GM23248 (cell line): ENCODE measurements around the gene SMG1. TPM values are rescaled to one million over a fixed set of nuclear protein-coding genes. Genes with fewer than 3 reads are reported as not detected.
A peak's percentile ranks its signal among the peaks of the same experiment; 100 is the strongest.
"Not testable (repeated sequence)": the region's sequence is repeated elsewhere in the genome, so short reads cannot be mapped to it uniquely, and the experiment has no call there.

Experiments used
- DNase-seq: peaks from one replicate; pipeline ENCODE4 v3.0.0-alpha.2; 2015
- H2AFZ ChIP-seq: fragments of 200-600 bp; sonication (generic); 2 replicates; pipeline ENCODE4 v1.6.1; 2016; ENCODE audit warnings: antibody characterized with exemption
- H3F3A ChIP-seq: fragments of 200-600 bp; sonication (generic); 2 replicates; pipeline ENCODE4 v1.6.1; 2016; ENCODE audit warnings: mild to moderate bottlenecking, antibody characterized with exemption, mixed run types; ENCODE audit not compliant: insufficient read depth
- H3K27ac ChIP-seq: fragments of 200-600 bp; sonication (generic); 2 replicates; pipeline ENCODE4 v1.5.1; 2016; ENCODE audit warnings: mild to moderate bottlenecking
- H3K27me3 ChIP-seq: fragments of 200-600 bp; sonication (generic); replicated peaks from 2 replicates; pipeline ENCODE4 v1.6.1; 2016; ENCODE audit warnings: mild to moderate bottlenecking; ENCODE audit not compliant: insufficient read depth
- H3K36me3 ChIP-seq: fragments of 200-600 bp; sonication (generic); 2 replicates; pipeline ENCODE4 v1.6.1; 2016; ENCODE audit warnings: low read depth, mild to moderate bottlenecking
- H3K4me1 ChIP-seq: fragments of 200-600 bp; sonication (generic); 2 replicates; pipeline ENCODE4 v1.6.1; 2016; ENCODE audit warnings: mild to moderate bottlenecking; ENCODE audit not compliant: insufficient read depth
- H3K4me2 ChIP-seq: fragments of 200-600 bp; sonication (generic); one replicate; pipeline ENCODE4 v1.6.1; 2016; ENCODE audit warnings: mild to moderate bottlenecking; ENCODE audit not compliant: unreplicated experiment
- H3K4me3 ChIP-seq: fragments of 200-600 bp; sonication (generic); 2 replicates; pipeline ENCODE4 v1.5.1; 2016; ENCODE audit warnings: mild to moderate bottlenecking
- H3K79me2 ChIP-seq: fragments of 200-600 bp; sonication (generic); 2 replicates; pipeline ENCODE4 v1.6.1; 2016; ENCODE audit warnings: mild to moderate bottlenecking; ENCODE audit not compliant: insufficient read depth
- H3K9ac ChIP-seq: fragments of 200-600 bp; sonication (generic); 2 replicates; pipeline ENCODE4 v1.6.1; 2016; ENCODE audit warnings: mild to moderate bottlenecking
- H3K9me2 ChIP-seq: fragments of 200-600 bp; sonication (generic); 2 replicates; pipeline ENCODE4 v1.6.1; 2016; ENCODE audit warnings: mixed run types, mild to moderate bottlenecking, moderate library complexity; ENCODE audit not compliant: insufficient read depth
- H3K9me3 ChIP-seq: fragments of 200-600 bp; sonication (generic); one replicate; pipeline ENCODE4 v1.6.1; 2017; ENCODE audit warnings: low read depth
- H4K20me1 ChIP-seq: fragments of 200-600 bp; sonication (generic); 2 replicates; pipeline ENCODE4 v1.6.0; 2016; ENCODE audit not compliant: insufficient read depth
- WGBS, 2 experiments: methylation state at CpG; one replicate each; pipeline ENCODE4 v1.1.6; 2015 to 2017; ENCODE audit warnings: low lambda C conversion rate in 2 of 2, low coverage in 1 of 2; ENCODE audit errors: missing lambda C conversion rate in 2 of 2; 5-methylcytosine and 5-hydroxymethylcytosine counted together
- in situ Hi-C: fragments of 300-500 bp; cut with MboI; formaldehyde crosslinking; loops from 2 replicates; pipeline ENCODE4 v1.15.0; 2020
- polyA plus RNA-seq: library from polyadenylated mRNA; unstranded; fragments of >200 nt; fragmentation: Nextera tagmentation; extraction: Ambion mirVana; gene quantifications from 2 replicates; pipeline ENCODE4 v1.2.1, GENCODE V29; 2016
- total RNA-seq: library from RNA; depleted of rRNA; stranded (reverse); fragments of >200 nt; shearing (Covaris generic); gene quantifications from 2 replicates; pipeline ENCODE4 v1.2.3, GENCODE V29; 2014

SMG1 gene
- total and polyA plus RNA-seq, 2 experiments from 2014 or later: 9.3 to 37.1 TPM

DNA sequence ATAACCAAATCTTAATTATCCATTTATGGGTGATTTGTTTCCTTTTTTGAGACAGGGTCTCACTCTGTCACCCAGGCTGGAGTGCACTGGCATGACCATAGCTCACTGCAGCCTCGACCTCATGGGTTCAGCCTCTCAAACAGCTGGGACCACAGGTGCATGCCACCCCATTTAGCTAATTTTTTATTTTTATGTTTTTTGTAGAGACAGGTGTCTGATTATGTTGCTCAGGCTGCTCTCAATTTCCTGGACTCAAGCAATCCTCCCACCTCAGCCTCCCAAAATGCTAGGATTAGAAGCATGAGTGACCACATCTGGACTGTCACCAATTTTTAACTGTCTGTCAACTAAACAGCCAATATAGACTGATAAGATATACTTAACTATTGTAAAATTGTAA is 25.0 kb downstream of the SMG1 start:
- H3F3A ChIP-seq, H3K4me2 ChIP-seq, H3K4me3 ChIP-seq, H2AFZ ChIP-seq, H3K9me3 ChIP-seq, H3K9me2 ChIP-seq, H4K20me1 ChIP-seq, H3K9ac ChIP-seq, DNase-seq, H3K27me3 ChIP-seq, H3K27ac ChIP-seq, in situ Hi-C loops, H3K36me3 ChIP-seq: not testable (repeated sequence)
- peaks cover 19% of the 10 kb centered on the region for H3K4me1 ChIP-seq
- peaks cover 100% of the 10 kb centered on the region for H3K79me2 ChIP-seq
- 87 to 100% methylated on average over 1 of the region's 1 CpG for WGBS, 2 experiments

DNA sequence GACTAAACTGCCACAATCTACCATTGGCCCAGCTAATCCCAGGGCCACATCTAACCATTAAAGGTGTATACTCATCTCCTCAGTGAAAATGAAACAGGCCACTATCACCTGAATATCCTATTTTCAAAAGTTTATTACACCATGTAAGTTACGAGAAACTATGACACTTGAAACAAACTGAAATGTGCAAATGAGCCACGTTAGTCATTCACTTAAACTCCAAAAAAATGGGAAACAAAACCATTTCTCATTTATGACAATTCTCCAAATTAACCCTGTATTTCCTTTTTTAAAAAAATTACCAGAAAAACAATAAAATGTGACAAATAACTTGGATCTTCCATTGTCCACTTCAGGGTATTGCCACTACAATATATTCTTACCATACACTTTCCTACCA is 41.8 kb downstream of the SMG1 start:
- H3K9ac ChIP-seq, H3K9me2 ChIP-seq, H3K4me2 ChIP-seq, H3K4me3 ChIP-seq, H3K27ac ChIP-seq, H2AFZ ChIP-seq, H3K4me1 ChIP-seq, in situ Hi-C loops, H4K20me1 ChIP-seq, H3K79me2 ChIP-seq, H3K9me3 ChIP-seq, H3K27me3 ChIP-seq, DNase-seq, H3F3A ChIP-seq: not testable (repeated sequence)
- 83 to 86% methylated on average over 2 of the region's 2 CpGs for WGBS, 2 experiments
- H3K36me3 ChIP-seq: peaks cover 28% of the 10 kb centered on the region

DNA sequence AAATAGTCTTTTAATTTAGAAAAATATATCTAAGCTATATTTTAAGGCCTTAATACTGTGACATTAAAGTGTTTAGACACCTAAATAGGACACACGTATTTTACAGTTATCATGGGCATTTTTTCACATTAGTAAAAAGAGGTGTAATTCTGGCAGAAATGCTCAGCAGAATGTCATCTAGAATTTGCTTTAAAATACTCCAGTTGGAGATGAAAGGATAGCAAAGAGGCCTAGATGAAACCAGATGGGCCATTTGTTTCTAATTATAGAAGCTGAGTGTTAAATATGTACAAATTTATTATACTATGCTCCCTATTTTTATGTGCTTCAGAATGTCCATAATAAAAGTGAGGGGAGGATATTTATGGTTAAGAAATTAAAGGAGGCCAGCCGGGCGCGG is 48.5 kb downstream of the SMG1 start:
- WGBS, 2 experiments: 26 to 30% methylated on average over 4 of the region's 4 CpGs
- H3F3A ChIP-seq, H3K9me3 ChIP-seq, DNase-seq, H3K27ac ChIP-seq, H3K79me2 ChIP-seq, H4K20me1 ChIP-seq, H2AFZ ChIP-seq, H3K4me3 ChIP-seq, H3K4me2 ChIP-seq, H3K9me2 ChIP-seq, H3K27me3 ChIP-seq, H3K4me1 ChIP-seq, in situ Hi-C loops, H3K9ac ChIP-seq: not testable (repeated sequence)
- peaks cover 29% of the 10 kb centered on the region for H3K36me3 ChIP-seq

DNA sequence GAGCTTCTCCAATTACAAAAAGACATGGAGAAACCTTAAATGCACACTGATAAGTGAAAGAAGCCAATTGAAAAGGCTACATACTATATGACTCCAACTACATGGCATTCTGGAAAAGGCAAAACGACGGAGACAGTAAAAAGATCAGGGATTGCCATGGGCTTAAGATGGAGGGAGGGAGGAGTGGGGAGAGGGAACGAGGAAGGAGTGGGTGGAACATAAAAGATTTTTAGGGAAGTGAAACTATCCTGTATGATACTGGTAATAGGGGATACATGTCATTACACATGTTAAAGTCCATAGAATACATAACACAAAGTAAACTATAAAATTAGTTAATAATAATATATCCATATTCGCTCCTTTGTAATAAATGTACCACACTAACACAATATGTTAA is 48.9 kb downstream of the SMG1 start:
- H3K79me2 ChIP-seq, H3K4me3 ChIP-seq, H2AFZ ChIP-seq, H3K27me3 ChIP-seq, H3K9me3 ChIP-seq, H4K20me1 ChIP-seq, H3K27ac ChIP-seq, H3K4me2 ChIP-seq, DNase-seq, H3K9ac ChIP-seq, H3K4me1 ChIP-seq, H3K9me2 ChIP-seq, in situ Hi-C loops, H3F3A ChIP-seq: not testable (repeated sequence)
- H3K36me3 ChIP-seq: peaks cover 28% of the 10 kb centered on the region
- 88 to 92% methylated on average over 4 of the region's 4 CpGs for WGBS, 2 experiments

DNA sequence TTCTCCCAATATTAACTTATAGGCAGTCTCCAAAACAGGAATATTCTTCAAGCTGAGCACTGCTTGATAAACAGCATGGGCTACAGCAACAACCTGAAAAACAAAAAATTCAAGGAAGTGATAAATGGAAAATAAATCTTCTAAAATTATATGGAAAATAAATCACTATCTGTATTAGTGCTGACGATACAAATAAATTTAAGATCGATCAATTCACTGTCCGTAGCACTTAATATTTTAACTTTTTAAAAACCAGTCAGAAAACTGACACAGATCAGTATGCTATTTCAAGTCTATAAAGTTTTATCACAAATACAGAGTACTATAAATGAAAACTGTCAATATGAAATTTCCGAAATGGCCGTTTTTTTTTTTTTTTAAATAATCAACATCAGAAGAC is 49.9 kb downstream of the SMG1 start:
- DNase-seq, H2AFZ ChIP-seq, H3K9me3 ChIP-seq, H3K9me2 ChIP-seq, H3K4me3 ChIP-seq, H3K4me1 ChIP-seq, H3K4me2 ChIP-seq, H3F3A ChIP-seq, in situ Hi-C loops, H3K79me2 ChIP-seq, H3K27ac ChIP-seq, H3K27me3 ChIP-seq, H4K20me1 ChIP-seq, H3K9ac ChIP-seq: not testable (repeated sequence)
- peaks cover 25% of the 10 kb centered on the region for H3K36me3 ChIP-seq
- WGBS, 2 experiments: 84% methylated on average over 5 of the region's 5 CpGs

DNA sequence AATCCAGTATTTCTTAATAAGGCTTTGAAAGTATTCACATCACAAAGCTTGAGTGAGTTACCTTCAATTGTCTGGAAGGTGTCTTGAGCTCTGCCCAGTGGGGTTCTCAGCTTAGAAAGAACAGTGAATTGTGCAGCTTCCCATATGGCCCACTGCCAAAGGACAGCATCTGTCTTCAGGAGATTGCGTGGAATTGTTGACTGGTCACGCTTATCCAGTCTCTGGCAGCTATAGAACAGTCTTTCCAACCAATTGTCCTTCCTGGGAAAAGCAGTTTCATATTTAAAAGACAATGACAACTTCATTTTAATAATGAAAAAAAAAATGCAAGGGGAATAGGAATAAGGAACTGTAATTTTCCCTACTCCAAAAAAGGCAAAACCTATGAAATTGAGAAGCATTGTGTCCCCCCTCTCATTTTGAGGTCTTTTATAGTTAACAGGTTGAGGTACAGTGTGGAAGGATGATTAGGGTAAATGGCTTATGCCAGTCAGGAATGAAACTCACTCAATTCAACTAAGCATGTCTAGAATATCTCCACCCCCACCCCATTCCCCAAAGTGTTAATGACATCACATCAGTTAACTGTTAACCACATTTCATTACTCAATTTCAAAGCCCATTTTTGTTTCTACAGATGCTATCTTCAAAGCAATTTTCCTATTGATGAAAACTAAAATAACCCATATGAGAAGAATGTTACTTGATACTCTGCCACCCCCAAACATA is 57.0 kb downstream of the SMG1 start:
- H3K4me2 ChIP-seq, H3K9ac ChIP-seq, H3K27ac ChIP-seq, H3K4me3 ChIP-seq, in situ Hi-C loops, H3K9me3 ChIP-seq, H3K9me2 ChIP-seq, H3K79me2 ChIP-seq, H3K27me3 ChIP-seq, H4K20me1 ChIP-seq, H2AFZ ChIP-seq: not testable (repeated sequence)
- Histone ChIP-seq H3F3A (peaks cover 39% of the 10 kb centered on the region), H3K36me3 (peaks cover 27% of the 10 kb centered on the region), H3K4me1 (peaks cover 23% of the 10 kb centered on the region)
- peak; percentile 11 for DNase-seq
- 70 to 74% methylated on average over 2 of the region's 2 CpGs for WGBS, 2 experiments

DNA sequence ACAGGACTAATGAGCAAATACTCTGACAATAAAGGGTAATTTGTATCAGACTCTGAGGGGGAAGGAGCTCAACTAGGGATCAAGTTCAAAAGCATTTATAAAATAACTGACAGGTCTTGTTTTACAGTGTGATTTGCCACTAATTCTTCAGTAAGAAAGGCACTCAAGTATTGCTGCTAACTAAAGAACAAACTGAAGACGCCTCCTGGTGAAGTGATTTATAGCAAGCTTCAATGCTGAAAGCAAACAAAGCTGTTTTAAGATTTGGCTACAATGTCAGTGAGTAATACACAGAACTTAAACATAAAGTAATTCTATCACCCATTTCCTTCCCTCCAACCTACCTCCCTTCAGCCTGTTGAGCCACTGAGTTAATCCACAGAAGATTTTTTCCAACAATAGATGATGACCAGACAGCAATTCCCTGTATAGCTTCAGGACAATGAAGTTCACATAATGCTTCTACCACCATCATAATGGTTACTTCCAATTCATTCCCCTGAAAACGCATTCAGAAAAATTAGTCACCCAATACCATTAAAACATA is 59.9 kb downstream of the SMG1 start:
- peak; percentile 54 for DNase-seq
- H3K9me3 ChIP-seq, H3K79me2 ChIP-seq, H2AFZ ChIP-seq, in situ Hi-C loops, H3K27me3 ChIP-seq, H3K9me2 ChIP-seq, H4K20me1 ChIP-seq: not testable (repeated sequence)
- Histone ChIP-seq H3K9ac (peak overlapping the region; percentile 28; the same call in 1 of the 2 replicates), H3F3A (peaks cover 39% of the 10 kb centered on the region), H3K4me1 (peaks cover 23% of the 10 kb centered on the region), H3K4me2 (peak overlapping the region; percentile 55), H3K4me3 (0 out of 2 replicates have a peak overlapping the region, but pooled peaks have one; percentile 35), H3K27ac (peak overlapping the region; percentile 64), H3K36me3 (peaks cover 36% of the 10 kb centered on the region)
- WGBS, 2 experiments: 38 to 45% methylated on average over 2 of the region's 2 CpGs
